ENCODE data around the gene NLRP7. TPM values are rescaled to one million over a fixed set of nuclear protein-coding genes. Genes with fewer than 3 reads are reported as not detected.
"Not testable (repeated sequence)": the region's sequence is repeated elsewhere in the genome, so short reads cannot be mapped to it uniquely, and the experiment has no call there.

Gene NLRP7
- total and polyA plus RNA-seq, 2 of the 4 experiments (the other 2 are of a cell fraction): not detected

GRCh38 chr19:54965055-54965454 lies 17.7 kb upstream of the NLRP7 start:
- H3K27ac ChIP-seq (ENCODE audit: insufficient read depth, low read length); H2AFZ ChIP-seq (replicated peaks; ENCODE audit: low read length, poor library complexity); H3K9ac ChIP-seq (ENCODE audit: low read depth, low read length); H2BK20ac ChIP-seq (ENCODE audit: low read depth, low read length); H3K4me3 ChIP-seq (ENCODE audit: insufficient read depth, low read depth, low read length); H4K91ac ChIP-seq (ENCODE audit: insufficient read depth, low read depth, low read length); dilution Hi-C loops (cut with HindIII; ENCODE audit: low sequenced_read_pairs, unreplicated experiment); H3K14ac ChIP-seq (replicated peaks; ENCODE audit: low read depth, low read length); DNase-seq; H4K8ac ChIP-seq (ENCODE audit: low read depth in 2 of 2, low read length in 2 of 2); BruUV-seq (replicated peaks); H3K36me3 ChIP-seq (ENCODE audit: control insufficient read depth, insufficient read depth, low read length); H2AK5ac ChIP-seq (ENCODE audit: low read depth, low read length); H4K20me1 ChIP-seq (ENCODE audit: insufficient read depth, low read length); POLR2A ChIA-PET (ENCODE audit: unreplicated experiment); H2BK120ac ChIP-seq (ENCODE audit: low read depth, low read length); H3K56ac ChIP-seq (ENCODE audit: extremely low read depth, insufficient read depth, low read length); H3K9me1 ChIP-seq (ENCODE audit: insufficient read depth, low read length); H3K27me3 ChIP-seq (ENCODE audit: control insufficient read depth, insufficient read depth, low read length); H2AK9ac ChIP-seq (replicated peaks; ENCODE audit: low read depth, low read length, poor library complexity); H2BK5ac ChIP-seq (ENCODE audit: low read depth, low read length, poor library complexity, severe bottlenecking); intact Hi-C loops (cut with micrococcal nuclease); CTCF ChIA-PET; H3K9me3 ChIP-seq (ENCODE audit: control insufficient read depth, insufficient read depth, low read length); H3K4me1 ChIP-seq (ENCODE audit: control insufficient read depth, insufficient read depth, low read length); H3K79me1 ChIP-seq (ENCODE audit: low read depth in 1 of 2, low read length in 2 of 2); H4K5ac ChIP-seq (ENCODE audit: low read depth, low read length); H3K4me2 ChIP-seq (ENCODE audit: low read depth, low read length); H2BK15ac ChIP-seq (ENCODE audit: low read depth, low read length); in situ Hi-C loops (cut with MboI; ENCODE audit: low sequenced_read_pairs); H3K18ac ChIP-seq (ENCODE audit: low read depth, low read length); H3K23ac ChIP-seq (ENCODE audit: low read depth, low read length); H3K4ac ChIP-seq (ENCODE audit: low read depth, low read length); ATAC-seq (ENCODE audit: low read depth): not testable (repeated sequence)
- WGBS, 2 experiments (ENCODE audit: extremely low coverage in 2 of 2, insufficient read length in 1 of 2): no CpG with 5 or more reads among the region's 15 CpGs

Measured in IMR-90 (cell line).